NCI-H2196 (cell line): ENCODE results near the gene QPCTL.
A peak's percentile ranks its signal among the peaks of the same experiment; 100 is the strongest.

Experiments used
- DNase-seq: peaks from one replicate; lab custom pipeline; 2025; ENCODE audit not compliant: unreplicated experiment; lab: John Stamatoyannopoulos, UW

Gene QPCTL

GRCh38 chr19:45692187-45693105 is at the start of gene QPCTL:
QPCTL (plus strand) TSS chr19:45692666; CDS start chr19:45692704, 38 bp downstream.
- peak; percentile 99 for DNase-seq

DNA sequence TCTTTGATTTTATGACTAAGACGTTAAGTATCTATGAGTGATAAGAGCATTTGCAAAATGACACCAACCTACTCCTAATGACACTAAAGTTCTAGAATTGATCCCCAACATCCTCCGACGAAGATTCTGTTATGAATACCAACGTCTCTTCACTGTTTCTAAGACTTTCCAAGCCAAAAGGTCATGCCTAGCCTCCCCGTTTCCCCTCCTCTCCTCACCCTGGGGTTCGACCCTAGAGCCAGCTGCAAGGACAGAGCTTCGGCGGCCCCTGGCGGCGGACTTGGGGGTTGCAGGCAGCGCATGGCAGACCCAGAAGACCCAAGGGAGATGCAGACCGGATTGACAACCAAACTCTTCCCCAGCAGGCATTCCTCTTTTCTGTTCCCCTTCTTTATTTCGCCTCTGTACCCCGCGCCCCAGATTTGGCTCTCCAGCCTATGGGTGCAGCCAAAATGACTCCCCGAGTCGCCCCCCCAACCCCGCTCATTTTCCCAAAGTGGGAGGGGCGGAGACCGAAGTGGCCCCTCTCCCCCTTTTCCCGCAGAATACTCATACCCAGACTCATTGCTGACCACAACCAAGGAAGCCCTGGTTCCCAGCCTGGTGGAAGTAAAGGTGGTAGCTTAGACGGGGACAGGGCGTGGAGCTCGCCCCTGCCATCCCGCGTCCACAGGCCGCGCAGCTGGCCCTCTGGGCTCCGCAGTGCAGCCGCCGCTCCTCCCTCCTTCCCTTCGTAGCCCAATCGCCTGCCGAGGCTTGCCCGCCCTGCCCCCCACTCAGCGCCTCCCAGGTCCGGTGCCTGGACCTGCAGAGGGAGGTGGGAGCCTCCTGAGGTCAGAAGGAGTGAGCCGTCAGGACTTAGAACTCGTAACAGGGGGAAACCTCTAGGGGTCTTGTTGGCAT is 49.2 kb upstream of the QPCTL start:
- DNase-seq: peak; percentile 82

DNA sequence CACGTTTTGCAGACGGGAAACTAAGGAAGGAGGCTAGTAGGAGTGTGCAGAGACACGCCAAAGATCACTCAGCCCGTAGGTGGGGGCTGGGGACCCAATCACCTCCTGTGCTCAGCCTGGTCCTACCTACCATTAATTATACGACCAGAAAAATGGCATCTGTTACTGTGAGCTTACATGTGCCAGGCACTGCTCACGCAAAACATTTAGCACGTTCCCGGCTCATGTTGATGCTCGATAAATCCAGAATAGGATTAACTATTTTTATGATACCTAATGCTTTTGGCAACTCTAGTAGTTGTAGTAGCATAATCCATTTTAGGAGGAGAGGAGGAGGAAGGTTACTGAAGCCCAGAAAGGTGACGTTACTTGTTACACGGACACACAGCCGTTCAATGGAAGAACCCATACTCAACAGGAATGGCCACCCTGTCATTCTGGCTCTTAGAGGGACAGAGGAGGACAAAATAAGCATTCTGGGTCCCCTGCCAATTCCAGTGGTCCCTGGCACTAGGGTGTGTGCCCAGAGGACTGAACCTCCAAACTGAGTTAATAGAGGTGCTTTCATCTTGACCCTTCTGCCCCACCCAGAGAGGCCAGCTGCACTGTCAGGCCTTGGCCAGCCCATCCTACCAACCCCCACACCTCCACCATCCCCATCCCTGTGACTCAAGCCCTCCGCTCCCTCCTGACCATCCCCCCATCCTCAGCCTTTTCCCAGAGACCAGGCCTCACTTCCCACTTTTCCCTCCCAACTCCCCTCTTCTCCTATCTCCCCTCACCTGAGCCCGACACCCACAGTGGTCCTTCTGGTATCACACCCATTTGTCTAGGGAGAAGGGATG is 48.3 kb upstream of the QPCTL start:
- DNase-seq: no peak

DNA sequence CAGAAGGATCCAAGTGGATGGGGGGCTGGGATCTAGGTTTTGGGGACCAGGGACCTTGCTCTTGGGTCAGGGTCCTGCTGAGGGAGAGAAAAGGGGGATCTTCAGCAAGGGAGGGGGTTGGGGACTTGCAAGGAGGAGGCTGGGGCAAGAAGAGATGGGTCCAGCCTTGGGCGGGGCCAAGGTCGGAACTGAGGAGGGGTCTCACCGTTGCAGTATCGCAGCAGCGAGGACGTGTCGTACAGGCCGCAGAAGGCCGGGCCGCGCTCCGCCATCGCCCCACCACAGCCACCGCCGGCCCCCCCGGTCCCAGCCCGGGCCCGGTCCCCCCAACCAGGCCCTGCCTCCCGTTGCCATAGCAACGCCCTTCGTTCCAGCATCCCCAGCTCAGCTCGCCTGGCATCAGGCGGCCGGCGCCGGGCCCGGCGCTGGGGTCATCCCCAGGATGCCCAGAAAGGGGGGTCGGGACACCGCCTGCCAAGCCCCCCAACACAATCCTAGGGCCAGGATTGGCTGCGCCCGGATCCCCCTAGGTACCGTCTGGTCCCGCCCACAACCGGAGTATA is 47.3 kb upstream of the QPCTL start:
- peak; percentile 85 for DNase-seq

- peak; percentile 90 for DNase-seq
Measured at GRCh38 chr19:45645631-45646344, 46.7 kb upstream of the QPCTL start.

- DNase-seq: no peak
Measured at GRCh38 chr19:45646345-45646698, 46.1 kb upstream of the QPCTL start.

- DNase-seq: no peak
Measured at GRCh38 chr19:45650722-45651121, 41.7 kb upstream of the QPCTL start.

GRCh38 chr19:45653634-45654033 is 38.8 kb upstream of the QPCTL start:
- DNase-seq: no peak

DNA sequence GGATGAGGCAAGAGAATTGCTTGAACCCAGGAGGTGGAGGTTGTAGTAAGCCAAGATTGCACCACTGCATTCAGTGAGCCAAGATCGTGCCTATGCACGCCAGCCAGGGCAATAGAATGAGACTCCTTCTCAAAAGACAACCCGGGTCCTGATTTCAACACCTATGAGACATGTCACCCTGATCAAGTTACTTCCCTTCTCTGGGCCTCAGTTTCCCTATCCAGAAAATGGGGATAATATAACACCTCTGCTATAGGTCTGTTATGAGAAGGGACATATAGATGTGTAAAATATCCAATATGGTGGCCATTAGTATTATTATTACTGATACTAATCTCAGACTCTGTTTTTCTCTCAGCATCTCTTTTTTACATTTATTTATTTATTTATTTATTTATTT is 37.4 kb upstream of the QPCTL start:
- no peak for DNase-seq

GRCh38 chr19:45657520-45658167 is 34.8 kb upstream of the QPCTL start:
- no peak for DNase-seq

GRCh38 chr19:45659096-45659729 is 33.3 kb upstream of the QPCTL start:
- no peak for DNase-seq

GRCh38 chr19:45660636-45661035 is 31.8 kb upstream of the QPCTL start:
- DNase-seq: no peak

DNA sequence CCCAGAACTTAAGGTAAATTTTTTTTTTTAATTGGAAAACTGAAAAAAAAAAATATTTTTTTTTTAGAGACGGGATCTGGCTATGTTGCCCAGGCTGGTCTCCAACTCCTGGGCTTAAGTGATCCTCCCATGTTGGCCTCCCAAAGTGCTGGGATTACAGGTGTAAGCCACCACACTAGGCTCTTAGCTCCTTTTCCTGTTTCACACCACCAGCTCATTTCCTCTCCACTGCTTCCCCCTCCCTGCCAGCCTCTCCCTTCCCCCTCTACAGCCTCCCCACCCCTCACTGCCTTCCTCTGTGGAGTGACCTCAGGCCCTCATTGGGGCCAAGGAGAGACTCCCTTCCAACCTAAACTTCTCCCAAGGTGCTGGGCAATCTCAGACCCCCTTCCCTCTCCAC is 28.7 kb upstream of the QPCTL start:
- DNase-seq: no peak

- no peak for DNase-seq
Measured at GRCh38 chr19:45664575-45664974, 27.9 kb upstream of the QPCTL start.

- no peak for DNase-seq
Measured at GRCh38 chr19:45667620-45668341, 24.7 kb upstream of the QPCTL start, which contains the start of gene GIPR. GIPR (plus strand) TSS chr19:45668221; CDS start chr19:45669521, 1,300 bp downstream.

GRCh38 chr19:45668342-45668871 is 24.1 kb upstream of the QPCTL start:
- no peak for DNase-seq

DNA sequence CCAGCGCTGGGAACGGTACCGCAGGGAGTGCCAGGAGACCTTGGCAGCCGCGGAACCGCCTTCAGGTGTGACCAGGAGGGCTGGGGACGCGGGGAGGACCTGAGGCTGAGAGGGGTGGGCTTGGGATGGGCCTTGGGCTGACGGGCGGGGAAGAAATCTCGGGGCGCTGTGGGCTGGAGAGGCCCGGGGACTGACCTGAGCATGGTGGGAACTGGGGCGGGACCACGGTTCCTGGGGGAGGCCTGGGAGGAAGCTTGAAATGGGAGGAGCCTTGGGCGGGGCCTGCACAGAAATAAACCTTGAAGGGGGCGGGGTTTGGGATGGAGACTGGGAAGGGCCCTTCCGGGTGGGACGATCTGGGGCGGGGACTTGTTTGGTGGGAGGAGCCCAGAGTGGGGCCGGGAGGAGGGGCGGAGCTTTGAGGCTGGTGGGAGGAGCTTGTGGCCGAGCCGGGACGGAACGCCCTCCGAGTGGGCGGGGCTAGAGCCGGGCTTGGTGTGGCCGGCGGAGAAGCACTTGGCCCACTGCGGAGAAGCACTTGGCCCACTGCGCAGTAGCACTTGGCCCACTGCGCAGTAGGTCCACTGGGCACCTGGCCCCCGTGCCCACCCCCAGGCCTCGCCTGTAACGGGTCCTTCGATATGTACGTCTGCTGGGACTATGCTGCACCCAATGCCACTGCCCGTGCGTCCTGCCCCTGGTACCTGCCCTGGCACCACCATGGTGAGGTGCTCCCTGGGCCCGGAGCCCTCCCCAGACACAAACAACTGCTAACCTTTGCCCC is 21.6 kb upstream of the QPCTL start:
- DNase-seq: peak; percentile 37
